DOHH2 (cell line): ENCODE data around the gene HECW1.
A peak's percentile ranks its signal among the peaks of the same experiment; 100 is the strongest.

Source experiments
- H3F3A ChIP-seq: fragments of 200-600 bp; sonication (generic), shearing (Covaris generic); 2 replicates; pipeline ENCODE4 v1.6.0; 2016; ENCODE audit warnings: antibody characterized with exemption, mild to moderate bottlenecking; ENCODE audit not compliant: control insufficient read depth, insufficient read depth
- H3K27ac ChIP-seq: fragments of 200-600 bp; sonication (generic); 2 replicates; pipeline ENCODE4 v1.5.1; 2014; ENCODE audit warnings: low read depth, mild to moderate bottlenecking, low read length, moderate library complexity
- H3K27me3 ChIP-seq: fragments of 200-600 bp; sonication (generic); 2 replicates; pipeline ENCODE4 v1.6.1; 2014; ENCODE audit warnings: mild to moderate bottlenecking, low read length, mixed read lengths; ENCODE audit not compliant: control insufficient read depth
- H3K36me3 ChIP-seq: fragments of 200-600 bp; sonication (generic); 2 replicates; pipeline ENCODE4 v1.6.1; 2014; ENCODE audit warnings: mild to moderate bottlenecking, low read length, moderate library complexity, mixed read lengths; ENCODE audit not compliant: control insufficient read depth
- H3K4me1 ChIP-seq: fragments of 200-600 bp; sonication (generic); 2 replicates; pipeline ENCODE4 v1.6.1; 2014; ENCODE audit warnings: mild to moderate bottlenecking, low read length, mixed read lengths; ENCODE audit not compliant: control insufficient read depth
- H3K4me2 ChIP-seq: fragments of 200-600 bp; sonication (generic); 2 replicates; pipeline ENCODE4 v1.6.0; 2014; ENCODE audit warnings: mild to moderate bottlenecking, low read length, moderate library complexity
- H3K4me3 ChIP-seq: fragments of 200-600 bp; sonication (generic); 2 replicates; pipeline ENCODE4 v1.5.1; 2014; ENCODE audit warnings: mild to moderate bottlenecking, low read length, mixed read lengths
- H3K79me2 ChIP-seq: fragments of 200-600 bp; sonication (generic); 2 replicates; pipeline ENCODE4 v1.6.1; 2014; ENCODE audit warnings: mild to moderate bottlenecking, low read length, mixed read lengths; ENCODE audit not compliant: control insufficient read depth
- H3K9me2 ChIP-seq: fragments of 200-600 bp; sonication (generic); replicated peaks from 2 replicates; pipeline ENCODE4 v1.6.1; 2014; ENCODE audit warnings: mild to moderate bottlenecking, low read length, mixed read lengths; ENCODE audit not compliant: control insufficient read depth
- H3K9me3 ChIP-seq: fragments of 200-600 bp; sonication (generic); 2 replicates; pipeline ENCODE4 v1.6.1; 2014; ENCODE audit warnings: antibody characterized with exemption, low read length, mixed read lengths; ENCODE audit not compliant: control insufficient read depth, insufficient read depth
- H4K20me1 ChIP-seq: fragments of 200-600 bp; sonication (generic); 2 replicates; pipeline ENCODE4 v1.6.0; 2014; ENCODE audit warnings: low read depth, mild to moderate bottlenecking, antibody characterized with exemption, low read length, moderate library complexity; ENCODE audit not compliant: control insufficient read depth, insufficient read depth
- EZH2phosphoT487 ChIP-seq: fragments of 200-600 bp; sonication (generic); IDR thresholded peaks from 2 replicates; pipeline ENCODE4 v1.6.1; 2017; ENCODE audit warnings: borderline replicate concordance, mild to moderate bottlenecking, antibody characterized with exemption, low read length, moderate library complexity, mixed read lengths
- TF ChIP-seq, protein P1 (sequence below): fragments of 200-600 bp; sonication (generic); IDR thresholded peaks from one replicate; pipeline ENCODE4 v1.5.1; 2014; ENCODE audit warnings: antibody characterized with exemption, mild to moderate bottlenecking, low read depth, low read length; ENCODE audit not compliant: poor library complexity, severe bottlenecking

The HECW1 gene

DNA sequence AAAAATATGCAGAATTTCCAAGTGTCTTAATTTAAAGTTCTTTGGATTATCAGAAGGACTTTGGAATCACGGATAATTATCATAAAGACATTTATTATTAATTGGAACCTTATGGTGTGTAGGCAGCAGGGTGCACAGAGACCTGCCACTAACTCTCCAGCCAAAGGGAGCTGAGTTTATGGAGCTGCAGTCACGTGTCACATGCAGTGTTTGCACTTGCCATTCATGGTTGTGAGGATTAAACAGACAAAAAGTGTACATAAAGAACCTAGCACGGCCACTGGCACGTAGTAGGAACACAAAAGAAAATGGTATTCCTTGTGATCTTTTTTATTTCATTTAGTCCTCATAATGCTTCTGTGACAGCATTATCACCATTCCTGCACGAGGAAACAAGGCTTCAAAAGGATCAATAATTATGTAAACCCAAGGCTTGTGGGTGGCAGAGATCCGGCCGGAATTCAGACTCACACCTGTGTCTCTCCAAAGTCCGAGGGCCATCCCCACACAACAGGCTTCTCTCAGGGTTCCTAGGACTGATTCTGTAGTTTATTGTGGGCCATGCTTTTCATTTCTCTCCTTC lies 326.5 kb downstream of the HECW1 start:
- Histone ChIP-seq H3K9me3 (no peaks in the 10 kb centered on the region), H4K20me1 (no peaks in the 10 kb centered on the region), H3K79me2 (no peaks in the 10 kb centered on the region), H3F3A (no peaks in the 10 kb centered on the region), H3K4me2 (no peak overlapping the region), H3K9me2 (no peaks in the 10 kb centered on the region), H3K36me3 (no peaks in the 10 kb centered on the region), H3K27ac (no peak overlapping the region), H3K4me1 (no peaks in the 10 kb centered on the region), H3K4me3 (no peak overlapping the region), H3K27me3 (no peaks in the 10 kb centered on the region)
- no peak for TF ChIP-seq EZH2phosphoT487
- TF ChIP-seq, protein P1, sequence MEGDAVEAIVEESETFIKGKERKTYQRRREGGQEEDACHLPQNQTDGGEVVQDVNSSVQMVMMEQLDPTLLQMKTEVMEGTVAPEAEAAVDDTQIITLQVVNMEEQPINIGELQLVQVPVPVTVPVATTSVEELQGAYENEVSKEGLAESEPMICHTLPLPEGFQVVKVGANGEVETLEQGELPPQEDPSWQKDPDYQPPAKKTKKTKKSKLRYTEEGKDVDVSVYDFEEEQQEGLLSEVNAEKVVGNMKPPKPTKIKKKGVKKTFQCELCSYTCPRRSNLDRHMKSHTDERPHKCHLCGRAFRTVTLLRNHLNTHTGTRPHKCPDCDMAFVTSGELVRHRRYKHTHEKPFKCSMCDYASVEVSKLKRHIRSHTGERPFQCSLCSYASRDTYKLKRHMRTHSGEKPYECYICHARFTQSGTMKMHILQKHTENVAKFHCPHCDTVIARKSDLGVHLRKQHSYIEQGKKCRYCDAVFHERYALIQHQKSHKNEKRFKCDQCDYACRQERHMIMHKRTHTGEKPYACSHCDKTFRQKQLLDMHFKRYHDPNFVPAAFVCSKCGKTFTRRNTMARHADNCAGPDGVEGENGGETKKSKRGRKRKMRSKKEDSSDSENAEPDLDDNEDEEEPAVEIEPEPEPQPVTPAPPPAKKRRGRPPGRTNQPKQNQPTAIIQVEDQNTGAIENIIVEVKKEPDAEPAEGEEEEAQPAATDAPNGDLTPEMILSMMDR: no peak

DNA sequence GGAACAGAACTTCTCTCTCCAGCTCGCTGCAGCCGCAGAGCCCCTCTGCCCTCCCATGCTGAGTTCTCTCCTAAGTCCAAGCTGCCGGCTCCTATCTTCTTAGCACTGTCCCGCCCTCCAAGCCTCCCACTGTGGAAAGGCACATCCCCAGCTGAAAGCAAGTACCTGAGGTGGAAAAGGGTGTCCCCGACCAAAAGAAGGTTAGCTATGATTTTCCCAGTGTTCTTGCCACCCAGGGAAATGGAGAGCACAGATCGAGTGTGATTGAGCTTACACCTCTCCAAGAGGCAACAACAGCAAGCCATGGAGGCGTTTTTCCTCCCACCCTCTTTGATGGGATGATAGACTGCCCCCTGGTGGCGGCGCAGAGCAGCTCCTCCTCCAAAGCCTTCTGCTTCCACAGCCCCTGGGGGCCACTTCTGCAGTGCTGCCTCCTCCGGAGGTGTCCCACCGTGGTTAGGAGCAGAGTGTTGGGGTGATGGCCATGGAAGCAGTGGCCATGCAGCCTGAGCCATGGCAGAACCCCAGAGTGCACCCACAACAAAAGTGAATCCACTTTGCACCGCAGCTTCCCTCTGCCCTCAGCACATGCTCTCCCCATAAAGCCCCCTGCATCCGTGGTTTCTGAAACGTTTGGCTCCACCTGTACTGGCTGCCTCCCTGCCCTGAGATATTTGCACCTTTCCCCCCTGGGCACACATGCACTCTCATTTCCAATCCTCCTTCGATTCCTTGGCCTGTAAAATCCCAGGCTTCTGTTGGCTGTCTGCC lies 327.4 kb downstream of the HECW1 start:
- Histone ChIP-seq H3K36me3 (no peaks in the 10 kb centered on the region), H3K9me2 (no peaks in the 10 kb centered on the region), H3K4me3 (no peak overlapping the region), H4K20me1 (no peaks in the 10 kb centered on the region), H3K79me2 (no peaks in the 10 kb centered on the region), H3K9me3 (no peaks in the 10 kb centered on the region), H3K4me2 (no peak overlapping the region), H3K4me1 (no peaks in the 10 kb centered on the region), H3K27ac (no peak overlapping the region), H3K27me3 (no peaks in the 10 kb centered on the region), H3F3A (no peaks in the 10 kb centered on the region)
- TF ChIP-seq, protein P1: peak; percentile 99
- TF ChIP-seq EZH2phosphoT487: no peak

DNA sequence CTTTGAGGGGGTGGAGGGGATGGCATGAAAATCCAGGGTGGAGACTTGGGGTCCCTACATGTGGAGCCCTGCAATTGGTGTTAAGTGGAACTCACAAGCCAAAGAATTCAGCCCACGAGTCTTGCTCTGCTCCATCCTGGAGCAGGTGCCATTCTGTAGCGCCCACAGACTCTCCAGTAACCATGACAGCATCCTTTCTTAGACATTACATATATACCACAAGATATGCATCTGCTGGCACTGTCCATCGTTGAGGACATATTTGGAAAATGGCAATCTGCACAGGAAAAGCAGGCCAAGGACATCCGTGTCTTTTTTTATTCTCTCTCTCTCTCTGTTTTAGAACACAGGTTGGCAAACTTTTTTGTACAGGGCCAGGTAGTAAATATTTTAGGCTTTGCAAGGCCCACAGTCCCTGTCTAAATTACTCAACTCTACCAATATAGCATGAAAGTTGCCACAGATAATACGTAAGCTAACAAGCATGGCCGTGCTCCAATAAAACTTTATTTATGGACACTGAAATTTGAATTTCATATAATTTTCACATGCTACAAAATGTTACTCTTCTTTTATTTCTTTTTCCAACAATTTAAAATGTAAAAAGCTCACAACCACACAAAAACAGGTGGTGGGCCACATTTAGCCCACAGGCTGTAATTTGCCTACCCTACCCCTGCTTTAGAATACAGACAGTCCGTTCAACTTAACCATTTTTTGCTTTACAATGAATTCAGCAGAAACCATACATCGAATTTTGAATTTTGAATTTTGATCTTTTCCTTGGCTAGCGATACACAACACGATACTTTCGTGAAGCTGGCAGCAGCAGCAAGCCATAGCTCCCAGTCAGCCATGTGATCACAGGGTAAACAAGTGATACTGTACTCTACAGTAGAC lies 329.0 kb downstream of the HECW1 start:
- TF ChIP-seq EZH2phosphoT487: no peak
- TF ChIP-seq, protein P1: no peak
- no peak overlapping the region for H3K4me2 ChIP-seq
- H3K27ac ChIP-seq: no peak overlapping the region
- H3K4me3 ChIP-seq: no peak overlapping the region
- no peaks in the 10 kb centered on the region for H3K9me2 ChIP-seq
- no peaks in the 10 kb centered on the region for H3K36me3 ChIP-seq
- H3K4me1 ChIP-seq: no peaks in the 10 kb centered on the region
- H3K27me3 ChIP-seq: no peaks in the 10 kb centered on the region
- H4K20me1 ChIP-seq: no peaks in the 10 kb centered on the region
- H3K9me3 ChIP-seq: no peaks in the 10 kb centered on the region
- H3F3A ChIP-seq: no peaks in the 10 kb centered on the region
- no peaks in the 10 kb centered on the region for H3K79me2 ChIP-seq
